C4-2B (cell line): Measurements from ENCODE around the gene ERI2.

ENCODE experiments used
- CTCF ChIP-seq: fragments of 450-650 bp; conservative IDR thresholded peaks from 2 replicates; pipeline ENCODE4 v1.5.1; 2017; ENCODE audit warnings: mild to moderate bottlenecking
- ZFX ChIP-seq: fragments of 450-650 bp; IDR thresholded peaks from 2 replicates; pipeline ENCODE4 v1.6.1; 2017

- TF ChIP-seq CTCF: no peak
- no peak for TF ChIP-seq ZFX
These were observed 5.7 kb upstream of the ERI2 start for GRCh38 chr16:20811889-20812439.
